Panc1 (cell line): Measurements from ENCODE around the gene PCSK2. TPM values are rescaled to one million over a fixed set of nuclear protein-coding genes. Genes with fewer than 3 reads are reported as not detected.

Experiments
- ATAC-seq: fragments of 200-7000 bp; cut with Tn5 transposase; 2 replicates; pipeline ENCODE4 v1.9.1; 2020; ENCODE audit warnings: mild to moderate bottlenecking, moderate library complexity
- BruUV-seq: library from RNA; stranded (reverse); fragments of 400-500 nt; replicated peaks from 2 replicates; lab custom pipeline; 2021; lab: Mats Ljungman, UMichigan
- CTCF ChIA-PET: fragments of 300-600 bp; sonication (Branson Sonifier 250); formaldehyde crosslinking; loops from one replicate; lab custom pipeline; 2022; ENCODE audit warnings: antibody characterized with exemption; lab: Charles Lee
- POLR2A ChIA-PET: fragments of 300-600 bp; sonication (Branson Sonifier 250); formaldehyde crosslinking; loops from one replicate; lab custom pipeline; 2022; ENCODE audit warnings: antibody characterized with exemption; lab: Charles Lee
- DNase-seq: peaks from one replicate; pipeline ENCODE4 v3.0.0-alpha.2; 2010; ENCODE audit warnings: low read depth, low spot score
- H3K27ac ChIP-seq: 2 replicates; pipeline ENCODE4 v1.5.1; 2011; ENCODE audit warnings: mild to moderate bottlenecking, low read length, inconsistent platforms
- H3K27me3 ChIP-seq: fragments of 200-500 bp; sonication (Bioruptor generic); 2 replicates; pipeline ENCODE4 v1.6.0; 2014; ENCODE audit warnings: low read length, inconsistent platforms; ENCODE audit not compliant: control insufficient read depth, insufficient read depth
- H3K36me3 ChIP-seq: fragments of 200-500 bp; sonication (Bioruptor generic); 2 replicates; pipeline ENCODE4 v1.5.1; 2014; ENCODE audit warnings: inconsistent platforms, mild to moderate bottlenecking, low read length, moderate library complexity; ENCODE audit not compliant: control insufficient read depth, insufficient read depth
- H3K4me1 ChIP-seq: 2 replicates; pipeline ENCODE4 v1.5.1; 2011; ENCODE audit warnings: inconsistent platforms, mild to moderate bottlenecking, low read length, moderate library complexity; ENCODE audit not compliant: control insufficient read depth, insufficient read depth
- H3K4me3 ChIP-seq, 2 experiments: 2 replicates each; pipeline ENCODE4 v1.5.1; 2011 to 2012; ENCODE audit warnings: low read depth in 2 of 2, low read length in 2 of 2, mild to moderate bottlenecking in 2 of 2, inconsistent platforms in 1 of 2, moderate library complexity in 1 of 2
- H3K9me3 ChIP-seq: fragments of 200-500 bp; sonication (Bioruptor generic); 2 replicates; pipeline ENCODE4 v1.5.1; 2014; ENCODE audit warnings: low read depth, mild to moderate bottlenecking, inconsistent platforms, low read length, moderate library complexity; ENCODE audit not compliant: control insufficient read depth, insufficient read depth
- CTCF ChIP-seq: fragments of 450-650 bp; IDR thresholded peaks from 2 replicates; pipeline ENCODE4 v1.5.1; 2017; ENCODE audit warnings: mild to moderate bottlenecking
- POLR2AphosphoS5 ChIP-seq: IDR thresholded peaks from 2 replicates; pipeline ENCODE4 v1.6.1; 2012; ENCODE audit warnings: mild to moderate bottlenecking, low read depth, low read length, moderate library complexity
- REST ChIP-seq, 2 experiments: IDR thresholded peaks; 2 replicates each; pipeline ENCODE4 v1.6.1; 2011 to 2012; ENCODE audit warnings: low read depth in 2 of 2, control low read depth in 1 of 2, low read length in 1 of 2, mild to moderate bottlenecking in 1 of 2, moderate library complexity in 1 of 2; ENCODE audit not compliant: insufficient read depth in 1 of 2
- SIN3A ChIP-seq: IDR thresholded peaks from 2 replicates; pipeline ENCODE4 v1.6.1; 2012; ENCODE audit warnings: low read depth, mild to moderate bottlenecking, low read length, moderate library complexity, borderline replicate concordance; ENCODE audit not compliant: insufficient read depth
- TCF7L2 ChIP-seq: IDR thresholded peaks from 2 replicates; pipeline ENCODE4 v1.6.1; 2011; ENCODE audit warnings: mild to moderate bottlenecking, low read depth, low read length, inconsistent platforms
- in situ Hi-C: cut with HindIII; loops from 2 replicates; pipeline ENCODE4 v1.10.0; 2016; ENCODE audit warnings: low sequenced_read_pairs, low pct_unique_long_range_greater_than_20kb
- intact Hi-C: fragments of 100-400 bp; cut with micrococcal nuclease; formaldehyde crosslinking; loops from one replicate; pipeline ENCODE4 v1.10.0; 2022; ENCODE audit not compliant: unreplicated experiment
- total RNA-seq: library from RNA; stranded (reverse); gene quantifications from one replicate; pipeline ENCODE4 v1.2.1, GENCODE V29; 2021; ENCODE audit not compliant: unreplicated experiment

Gene PCSK2
- total RNA-seq, 1 experiment from 2014 or later, result not detected

GRCh38 chr20:17344790-17345189 is 118.0 kb downstream of the PCSK2 start:
- CTCF ChIA-PET, result no interaction called here
- no peak for DNase-seq
- no peak for ATAC-seq
- no peaks in the 10 kb centered on the region for H3K4me1 ChIP-seq
- no peaks in the 10 kb centered on the region; the same call in 1 of the 2 replicates for H3K27me3 ChIP-seq
- no peak overlapping the region for H3K4me3 ChIP-seq
- in situ Hi-C loops, result no loop called here
- no peak for TF ChIP-seq SIN3A
- TF ChIP-seq REST (IDR thresholded peaks at IDR 0.05; ENCODE audit: insufficient read depth in 1 of 2, low read depth in 2 of 2, low read length in 1 of 2), result no peak
- TF ChIP-seq TCF7L2, result no peak
- no peak for TF ChIP-seq CTCF
- no peak for TF ChIP-seq POLR2AphosphoS5
- BruUV-seq, result no TSS peak
- intact Hi-C loops, result no loop called here
- no peaks in the 10 kb centered on the region for H3K36me3 ChIP-seq
- no peak overlapping the region for H3K27ac ChIP-seq
- POLR2A ChIA-PET, result no interaction called here
- no peaks in the 10 kb centered on the region for H3K9me3 ChIP-seq

GRCh38 chr20:17345321-17345720 is 118.5 kb downstream of the PCSK2 start:
- no peaks in the 10 kb centered on the region for H3K4me1 ChIP-seq
- no peak overlapping the region for H3K4me3 ChIP-seq
- H3K9me3 ChIP-seq, result no peaks in the 10 kb centered on the region
- no peak for TF ChIP-seq REST (IDR thresholded peaks at IDR 0.05; ENCODE audit: insufficient read depth in 1 of 2, low read depth in 2 of 2, low read length in 1 of 2)
- no peak for TF ChIP-seq POLR2AphosphoS5
- no peak for TF ChIP-seq TCF7L2
- TF ChIP-seq SIN3A, result no peak
- TF ChIP-seq CTCF, result no peak
- H3K36me3 ChIP-seq, result no peaks in the 10 kb centered on the region
- ChIA-PET POLR2A (no interaction called here), CTCF (no interaction called here)
- H3K27ac ChIP-seq, result no peak overlapping the region
- in situ Hi-C loops, result no loop called here
- intact Hi-C loops, result no loop called here
- H3K27me3 ChIP-seq, result no peaks in the 10 kb centered on the region; the same call in 1 of the 2 replicates
- DNase-seq (no peak), ATAC-seq (no peak)
- no TSS peak for BruUV-seq
